ENCODE measurements around the gene TRIM58.

DNA sequence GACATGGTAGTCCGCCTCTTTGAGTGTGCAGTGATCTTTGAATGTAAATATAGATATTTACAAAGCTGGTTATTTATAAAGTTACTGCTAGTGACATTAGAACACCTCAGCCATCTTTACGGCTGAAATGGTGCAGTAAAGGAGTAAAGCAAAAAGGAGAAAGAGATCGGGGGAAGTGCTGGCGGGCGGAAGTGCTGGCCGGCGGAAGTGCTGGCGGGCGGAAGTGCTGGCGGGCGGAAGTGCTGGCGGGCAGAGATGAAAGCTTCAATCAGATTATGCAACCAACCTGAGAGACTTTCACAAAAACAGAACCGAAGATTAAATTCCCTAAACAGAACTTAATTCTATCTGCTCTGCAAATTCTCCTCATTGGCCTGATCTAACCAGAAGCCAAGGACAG, 31.6 kb upstream of the TRIM58 start:
- TF ChIP-seq SUZ12 (IDR thresholded peaks at IDR 0.05; ENCODE audit: extremely low read depth, insufficient read depth, insufficient read length): no peak
- no peak for TF ChIP-seq YY1 (IDR thresholded peaks at IDR 0.05; ENCODE audit: insufficient read depth, insufficient read length)
- no peak for TF ChIP-seq ZNF274 (IDR thresholded peaks at IDR 0.05; ENCODE audit: low read depth, low read length)

Data from NT2/D1 (cell line).